Omental fat pad (tissue), 4 donors: ENCODE data around the gene CCPG1. TPM values are rescaled to one million over a fixed set of nuclear protein-coding genes. Genes with fewer than 3 reads are reported as not detected.

ENCODE experiments used
- ATAC-seq: fragments of 150-250 bp; one replicate; pipeline ENCODE4 v1.9.1; 2016; ENCODE audit warnings: mild to moderate bottlenecking, moderate library complexity; ENCODE audit not compliant: low FRiP score
- DNase-seq: peaks from one replicate; pipeline ENCODE4 v3.0.0-alpha.2; 2019; ENCODE audit warnings: low spot score
- CTCF ChIP-seq, 3 donors: fragments of 450-650 bp; IDR thresholded peaks; one replicate each; pipeline ENCODE4 v1.5.1; 2016 to 2017; ENCODE audit warnings: antibody characterized with exemption in 3 of 3, mild to moderate bottlenecking in 3 of 3, moderate library complexity in 2 of 3
- total RNA-seq, 4 donors: library from RNA; depleted of rRNA; stranded (reverse); fragments of >200 nt; gene quantifications; one replicate each; pipeline ENCODE4 v1.1.0, GENCODE V29; 2016

Gene CCPG1
- total RNA-seq, 4 donors from 2014 or later, result 38.8 to 75.2 (median 58.0) TPM

GRCh38 chr15:55318588-55319494 is 89.3 kb downstream of the CCPG1 start, which contains the start of the genes PIGB and PIGBOS1:
Gene PIGB (plus strand): TSS chr15:55319222. CDS start chr15:55319251, 29 bp downstream.
Gene PIGBOS1 (minus strand): TSS chr15:55319123. CDS start chr15:55317792, 1,331 bp downstream.
- peak; percentile 97 for ATAC-seq
- no peak for TF ChIP-seq CTCF (IDR thresholded peaks at IDR 0.05)
- peak; percentile 44 for DNase-seq

Other genes with a start within 250 kb of the CCPG1 start
- 10 to 100 TPM; 49.3 to 67.5 (median 55.0) TPM for gene RSL24D1, start 211.4 kb downstream of the CCPG1 start, total RNA-seq
- gene RAB27A, start 118.5 kb downstream of the CCPG1 start, total RNA-seq, result 10 to 100 TPM; 11.1 to 33.4 (median 19.8) TPM
- gene PIGBOS1, start 89.2 kb downstream of the CCPG1 start, total RNA-seq, result 10 to 100 TPM in 3 of 4 donors, 1 to 10 TPM in 1; 8.2 to 13.8 (median 11.4) TPM
- 10 to 100 TPM in 3 of 4 donors, 1 to 10 TPM in 1; 8.2 to 14.5 (median 11.1) TPM for gene PIGB, start 89.1 kb downstream of the CCPG1 start, total RNA-seq
- gene PIERCE2, start 136 bp upstream of the CCPG1 start, total RNA-seq, result 1 to 10 TPM in 3 of 4 donors, under 1 TPM in 1; 0.84 to 4.1 (median 2.7) TPM
- 1 to 10 TPM in 2 of 4 donors, under 1 TPM in 2; 0.36 to 2.4 (median 1.3) TPM for gene DNAAF4, start 99.9 kb upstream of the CCPG1 start, total RNA-seq
- gene PYGO1, start 180.0 kb upstream of the CCPG1 start, total RNA-seq, result 1 to 10 TPM; 4.7 to 8.6 (median 6.9) TPM